HPDE6-E6E7 (cell line): ENCODE measurements around the gene ANAPC16.
"Not testable (repeated sequence)": the region's sequence is repeated elsewhere in the genome, so short reads cannot be mapped to it uniquely, and the experiment has no call there.

Experiments
- DNase-seq: peaks from one replicate; pipeline ENCODE4 v3.0.0; 2011; ENCODE audit warnings: missing footprints; ENCODE audit errors: extremely low spot score

The ANAPC16 gene

DNA sequence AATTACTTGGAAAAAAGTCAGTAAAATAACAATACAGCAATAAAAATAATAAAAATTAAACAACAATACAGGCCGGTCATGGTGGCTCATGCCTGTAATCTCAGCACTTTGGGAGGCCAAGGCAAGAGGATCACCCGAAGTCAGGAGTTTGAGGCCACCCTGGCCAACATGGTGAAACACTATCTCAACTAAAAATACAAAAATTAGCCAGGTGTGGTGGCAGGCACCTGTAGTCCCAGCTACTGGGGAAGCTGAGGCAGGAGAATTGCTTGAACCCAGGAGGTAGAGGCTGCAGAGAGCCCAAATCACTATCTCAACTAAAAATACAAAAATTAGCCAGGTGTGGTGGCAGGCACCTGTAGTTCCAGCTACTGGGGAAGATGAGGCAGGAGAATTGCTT, 4.0 kb upstream of the ANAPC16 start:
- DNase-seq = not testable (repeated sequence)

GRCh38 chr10:72218325-72218724, 2.5 kb downstream of the ANAPC16 start:
- no peak for DNase-seq

GRCh38 chr10:72218726-72219125, 2.9 kb downstream of the ANAPC16 start:
- no peak for DNase-seq

DNA sequence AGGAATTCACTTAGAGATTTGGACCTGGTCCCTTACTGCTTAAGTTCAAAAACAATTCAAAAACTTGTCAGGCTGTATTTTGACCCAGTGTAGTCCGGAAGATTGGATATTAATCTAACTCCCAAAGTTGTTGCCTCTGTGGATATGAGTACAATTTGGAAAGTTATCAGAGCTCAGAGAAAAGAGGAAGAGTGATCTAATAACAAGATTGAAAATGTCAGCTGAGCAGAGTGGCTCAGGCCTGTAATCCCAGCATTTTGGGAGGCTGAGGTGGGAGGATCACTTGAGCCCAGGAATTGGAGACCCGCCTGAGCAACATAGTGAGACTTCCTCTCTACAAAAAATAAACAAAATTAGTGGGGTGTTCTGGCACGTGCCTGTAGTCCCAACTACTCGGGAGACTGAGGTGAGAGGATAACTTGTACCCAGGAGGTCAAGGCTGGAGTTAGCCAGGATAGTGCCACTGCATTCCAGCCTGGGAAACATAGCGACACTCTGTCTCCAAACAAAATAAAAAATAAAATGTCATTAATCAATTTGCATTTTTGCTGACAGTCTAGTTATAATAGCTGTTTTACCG, 3.5 kb downstream of the ANAPC16 start:
- DNase-seq = no peak

DNA sequence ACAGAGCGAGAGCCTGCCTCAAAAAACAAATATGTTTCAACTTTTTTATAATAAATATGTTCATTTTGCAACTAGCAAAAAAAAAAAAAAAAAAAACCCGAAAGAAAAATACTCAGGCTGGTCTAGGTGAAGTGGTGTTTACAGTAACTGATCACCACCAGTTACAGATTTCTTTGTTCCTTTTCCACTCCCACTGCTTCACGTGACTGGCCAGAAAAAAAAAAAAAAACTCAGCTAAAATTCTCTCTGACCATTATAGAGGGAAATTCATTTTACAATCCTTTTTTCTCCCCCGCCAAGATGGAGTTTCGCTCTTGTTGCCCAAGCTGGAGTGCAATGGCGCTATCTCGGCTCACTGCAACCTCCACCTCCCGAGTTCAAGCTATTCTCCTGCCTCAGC, 4.8 kb downstream of the ANAPC16 start:
- DNase-seq = no peak

GRCh38 chr10:72221278-72221677, 5.5 kb downstream of the ANAPC16 start:
- DNase-seq = no peak

DNA sequence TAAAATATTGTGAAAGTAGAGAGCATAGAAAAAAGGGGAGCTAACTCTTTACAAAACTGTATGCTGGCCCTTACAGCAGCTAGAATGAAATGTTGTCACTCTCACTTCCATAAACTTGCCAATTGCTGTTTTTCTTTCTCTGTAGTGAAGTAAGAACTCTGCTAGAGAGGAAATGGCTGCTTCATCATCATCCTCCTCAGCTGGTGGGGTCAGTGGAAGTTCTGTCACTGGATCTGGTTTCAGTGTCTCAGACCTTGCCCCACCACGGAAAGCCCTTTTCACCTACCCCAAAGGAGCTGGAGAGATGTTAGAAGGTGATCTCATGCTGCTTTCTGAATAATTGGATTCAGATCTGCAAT, 7.9 kb downstream of the ANAPC16 start:
- DNase-seq = no peak

GRCh38 chr10:72224191-72224590, 8.4 kb downstream of the ANAPC16 start:
- DNase-seq = not testable (repeated sequence)

- no peak for DNase-seq
These were observed 10.7 kb downstream of the ANAPC16 start for GRCh38 chr10:72226418-72227027.

GRCh38 chr10:72227826-72228225, 12.0 kb downstream of the ANAPC16 start:
- DNase-seq = no peak

DNA sequence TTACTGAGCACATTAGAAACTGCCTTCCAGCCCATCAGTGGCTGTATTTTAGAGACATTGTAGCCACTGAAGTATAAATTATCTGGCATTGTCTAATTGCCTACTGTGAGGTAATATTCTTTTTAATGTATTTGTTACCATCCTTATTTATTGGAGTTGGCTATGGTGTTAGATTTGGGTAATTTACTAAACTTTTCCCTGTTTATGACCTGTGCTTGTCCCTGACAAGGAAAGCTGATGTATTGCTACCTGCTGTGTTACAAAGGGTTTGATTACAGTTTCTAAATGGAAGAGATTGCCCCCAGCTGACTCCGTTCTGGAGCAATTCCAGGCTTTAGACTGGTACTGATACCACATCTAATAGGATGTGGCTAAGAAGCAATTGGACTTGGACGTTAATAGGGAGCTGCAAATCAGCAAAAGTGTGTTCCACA, 12.5 kb downstream of the ANAPC16 start:
- DNase-seq = no peak

- DNase-seq = no peak
These were observed 13.7 kb downstream of the ANAPC16 start for GRCh38 chr10:72229261-72230251.

DNA sequence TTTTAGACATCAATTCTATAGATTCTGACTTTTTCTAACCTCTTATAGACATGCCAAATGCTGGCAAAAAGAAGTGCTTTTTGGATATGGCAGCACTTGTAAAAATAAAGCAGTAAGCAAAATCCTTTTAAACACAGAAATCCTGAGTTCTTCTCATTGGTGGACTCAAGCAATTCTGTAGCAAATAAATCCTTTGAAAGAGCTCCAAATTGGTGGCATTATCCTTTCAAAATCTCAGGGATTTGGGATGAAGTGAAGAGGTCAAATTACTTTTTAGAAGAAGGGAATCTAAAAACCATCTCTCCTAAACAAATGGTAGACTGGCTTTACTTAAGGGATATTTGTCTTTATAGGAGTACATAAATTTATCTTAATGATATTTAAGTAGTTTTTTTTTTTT, 17.8 kb downstream of the ANAPC16 start:
- no peak for DNase-seq

- no peak for DNase-seq
These were observed 18.8 kb downstream of the ANAPC16 start for GRCh38 chr10:72234560-72235095.

GRCh38 chr10:72235544-72236279, 19.9 kb downstream of the ANAPC16 start:
- DNase-seq = no peak

DNA sequence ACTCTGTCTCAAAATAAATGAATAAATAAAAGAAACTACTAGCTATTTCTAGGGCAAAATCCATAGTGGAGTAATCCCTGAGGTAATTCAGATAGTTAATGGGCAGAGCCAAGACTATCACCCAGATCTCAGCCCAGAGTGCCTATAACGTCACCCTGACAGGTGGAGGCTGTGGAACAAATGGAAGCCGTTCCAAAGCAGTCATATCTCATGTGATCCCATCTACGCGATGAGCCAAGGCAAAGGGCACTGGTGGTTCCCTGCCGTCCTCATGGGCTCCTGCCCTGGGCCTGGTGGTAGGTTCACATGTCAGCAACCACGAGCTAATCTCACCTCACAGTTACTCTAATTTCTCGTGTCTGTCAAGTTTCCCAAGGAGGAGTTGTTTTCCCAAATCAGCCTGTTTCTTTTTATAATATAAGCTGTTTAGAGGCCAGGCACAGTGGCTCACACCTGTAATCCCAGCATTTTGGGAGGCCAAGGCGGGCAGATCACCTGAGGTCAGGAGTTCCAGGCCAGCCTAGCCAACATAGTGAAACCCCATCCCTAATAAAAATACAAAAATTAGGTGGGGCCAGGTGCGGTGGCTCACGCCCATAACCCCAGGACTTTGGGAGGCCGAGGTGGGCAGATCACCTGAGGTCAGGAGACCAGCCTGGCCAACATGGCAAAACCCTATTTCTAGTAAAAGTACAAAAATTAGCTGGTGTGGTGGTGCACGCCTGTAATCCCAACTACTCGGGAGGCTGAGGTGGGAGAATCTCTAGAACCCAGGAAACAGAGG, 22.8 kb downstream of the ANAPC16 start:
- no peak for DNase-seq

- DNase-seq = no peak
These were observed 23.6 kb downstream of the ANAPC16 start for GRCh38 chr10:72239409-72239808.

- no peak for DNase-seq
These were observed 24.6 kb downstream of the ANAPC16 start for GRCh38 chr10:72240371-72240770.

- DNase-seq = no peak
These were observed 26.0 kb downstream of the ANAPC16 start for GRCh38 chr10:72241691-72242252.

DNA sequence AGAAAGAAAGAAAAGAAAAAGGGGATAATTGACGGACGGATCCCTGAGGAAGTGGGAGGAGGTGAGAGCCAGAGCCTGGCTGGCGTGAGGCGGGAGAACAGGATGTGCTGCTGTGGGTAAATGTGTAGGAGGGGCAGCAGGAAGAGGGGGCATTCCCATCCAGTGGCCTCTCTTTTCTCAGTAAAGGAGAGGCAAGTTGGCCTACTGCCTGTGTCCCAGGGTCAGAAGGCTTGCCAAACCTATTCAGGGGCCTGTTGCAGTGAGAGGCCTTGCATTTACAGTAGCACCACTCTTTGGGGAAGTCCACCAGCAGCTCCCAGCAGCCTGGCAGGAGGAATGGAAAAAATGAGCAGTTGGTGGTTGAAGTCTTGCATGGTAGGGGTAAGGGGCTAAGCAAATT, 26.9 kb downstream of the ANAPC16 start:
- no peak for DNase-seq
